ENCODE data around the gene STXBP1.

DNA sequence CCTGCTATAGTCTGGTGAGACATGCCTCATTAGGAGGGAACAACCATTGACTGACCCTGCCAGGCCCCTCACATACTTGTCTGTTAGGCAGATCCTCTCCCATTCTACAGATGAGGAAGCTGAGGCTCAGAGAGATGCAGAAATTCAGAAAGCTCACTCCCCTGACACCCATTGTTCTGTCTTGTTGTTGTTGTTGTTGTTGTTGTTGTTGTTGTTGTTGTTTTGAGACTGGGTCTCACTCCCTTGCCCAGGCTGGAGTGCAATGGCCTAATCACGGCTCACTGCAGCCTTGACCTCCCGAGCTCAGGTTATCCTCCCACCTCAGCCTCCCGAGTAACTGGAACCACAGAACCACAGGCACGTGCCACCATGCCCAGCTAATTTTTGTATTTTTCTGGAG, 81.6 kb downstream of the STXBP1 start:
- TF ChIP-seq, protein P1, sequence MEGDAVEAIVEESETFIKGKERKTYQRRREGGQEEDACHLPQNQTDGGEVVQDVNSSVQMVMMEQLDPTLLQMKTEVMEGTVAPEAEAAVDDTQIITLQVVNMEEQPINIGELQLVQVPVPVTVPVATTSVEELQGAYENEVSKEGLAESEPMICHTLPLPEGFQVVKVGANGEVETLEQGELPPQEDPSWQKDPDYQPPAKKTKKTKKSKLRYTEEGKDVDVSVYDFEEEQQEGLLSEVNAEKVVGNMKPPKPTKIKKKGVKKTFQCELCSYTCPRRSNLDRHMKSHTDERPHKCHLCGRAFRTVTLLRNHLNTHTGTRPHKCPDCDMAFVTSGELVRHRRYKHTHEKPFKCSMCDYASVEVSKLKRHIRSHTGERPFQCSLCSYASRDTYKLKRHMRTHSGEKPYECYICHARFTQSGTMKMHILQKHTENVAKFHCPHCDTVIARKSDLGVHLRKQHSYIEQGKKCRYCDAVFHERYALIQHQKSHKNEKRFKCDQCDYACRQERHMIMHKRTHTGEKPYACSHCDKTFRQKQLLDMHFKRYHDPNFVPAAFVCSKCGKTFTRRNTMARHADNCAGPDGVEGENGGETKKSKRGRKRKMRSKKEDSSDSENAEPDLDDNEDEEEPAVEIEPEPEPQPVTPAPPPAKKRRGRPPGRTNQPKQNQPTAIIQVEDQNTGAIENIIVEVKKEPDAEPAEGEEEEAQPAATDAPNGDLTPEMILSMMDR (IDR thresholded peaks at IDR 0.05; ENCODE audit: insufficient read depth, low read length, poor library complexity, severe bottlenecking), result no peak
- TF ChIP-seq EZH2phosphoT487 (conservative IDR thresholded peaks at IDR 0.05; ENCODE audit: low read length), result no peak
